ENCODE data around the gene USP33. TPM values are rescaled to one million over a fixed set of nuclear protein-coding genes. Genes with fewer than 3 reads are reported as not detected.
A peak's percentile ranks its signal among the peaks of the same experiment; 100 is the strongest.
"Not testable (repeated sequence)": the region's sequence is repeated elsewhere in the genome, so short reads cannot be mapped to it uniquely, and the experiment has no call there.

Gene USP33
- total RNA-seq = 97.9 TPM
- long read RNA-seq, partial matches to known transcripts = 67 of 108 reads
- long read RNA-seq, other reads (novel, unspliced or antisense) = 39 of 108 reads

DNA sequence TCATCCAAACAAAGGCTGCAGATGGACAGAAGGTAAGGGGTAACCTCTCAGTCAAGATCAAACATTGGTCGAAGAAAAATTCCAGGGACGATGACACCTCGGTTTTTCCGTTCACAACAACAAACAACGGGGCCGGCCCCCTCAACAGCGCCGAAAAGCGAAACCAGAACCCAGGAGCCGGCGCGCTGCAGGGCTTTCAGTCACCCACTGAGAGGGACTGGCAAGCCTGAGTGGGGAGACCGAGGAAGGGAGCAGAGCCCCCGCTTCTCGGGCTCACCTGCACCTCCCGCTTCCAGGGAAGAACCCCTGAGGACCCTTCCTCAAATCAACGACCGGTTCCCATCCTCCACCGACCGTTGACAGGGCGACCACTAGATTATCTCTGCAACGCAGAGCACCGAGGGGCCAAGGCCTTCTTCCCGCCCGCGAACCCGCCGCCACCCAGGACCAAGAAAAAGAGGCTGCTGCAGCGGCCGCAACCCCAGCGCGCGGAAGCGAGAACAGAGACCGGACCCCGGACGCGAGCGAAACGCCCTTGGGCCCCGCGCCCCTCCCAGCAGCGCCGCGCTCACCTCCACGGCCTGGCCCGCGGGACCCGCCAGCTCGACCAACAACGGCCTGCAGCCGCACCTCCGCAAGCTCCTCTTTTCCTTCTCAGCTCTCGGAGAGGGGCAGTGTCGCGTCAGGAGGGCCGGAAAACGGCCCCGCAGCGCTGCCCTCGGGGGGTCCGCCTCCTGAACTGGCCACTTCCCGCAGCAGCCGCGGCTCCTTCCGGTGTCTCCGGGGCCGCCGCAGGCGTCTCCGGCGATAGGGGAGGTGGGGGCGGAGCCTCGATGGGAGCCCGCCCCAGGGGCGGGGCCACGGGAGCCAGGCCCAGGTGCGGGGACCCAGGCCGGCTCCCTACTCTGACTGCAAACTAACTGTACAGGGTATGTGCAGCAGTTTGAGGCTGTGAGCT lies at the start of gene USP33:
USP33 (minus strand) TSS at position 782 of the 958 bp plus-strand sequence. CDS start 18,155 bp downstream, outside the sequence.
- peak; percentile 96 for DNase-seq (ENCODE audit: low spot score)

- no peak for DNase-seq (ENCODE audit: low spot score)
Measured at GRCh38 chr1:77803371-77803770, 43.7 kb upstream of the USP33 start.

- DNase-seq (ENCODE audit: low spot score) = no peak
Measured at GRCh38 chr1:77802026-77802425, 42.4 kb upstream of the USP33 start.

DNA sequence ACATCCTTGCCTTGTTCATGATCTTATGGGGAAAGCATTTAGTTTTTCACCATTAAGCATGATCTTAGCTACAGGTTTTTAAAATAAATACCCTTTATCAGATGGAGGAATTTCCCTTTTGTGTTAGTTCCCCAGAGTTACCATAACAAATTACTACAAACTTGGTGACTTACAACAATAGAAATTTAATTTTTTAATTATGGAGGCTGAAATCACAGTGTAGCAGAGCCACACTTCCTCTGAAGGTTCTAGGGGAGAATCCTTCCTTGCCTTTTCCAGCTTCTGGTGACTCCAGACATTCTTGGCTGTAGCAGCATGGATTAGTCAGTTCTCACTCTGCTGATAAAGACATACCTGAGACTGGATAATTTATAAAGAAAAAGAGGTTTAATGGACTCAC lies 38.3 kb upstream of the USP33 start:
- no peak for DNase-seq (ENCODE audit: low spot score)

- no peak for DNase-seq (ENCODE audit: low spot score)
Measured at GRCh38 chr1:77796695-77797405, 37.2 kb upstream of the USP33 start.

- no peak for DNase-seq (ENCODE audit: low spot score)
Measured at GRCh38 chr1:77794550-77794949, 34.9 kb upstream of the USP33 start.

GRCh38 chr1:77786093-77786741 lies 26.6 kb upstream of the USP33 start:
- DNase-seq (ENCODE audit: low spot score) = not testable (repeated sequence)

- no peak for DNase-seq (ENCODE audit: low spot score)
Measured at GRCh38 chr1:77783141-77783540, 23.5 kb upstream of the USP33 start.

GRCh38 chr1:77781683-77782082 lies 22.0 kb upstream of the USP33 start:
- DNase-seq (ENCODE audit: low spot score) = no peak

GRCh38 chr1:77779529-77780281 lies 20.1 kb upstream of the USP33 start, which contains the start of gene MIGA1:
Gene MIGA1 (plus strand): TSS chr1:77779649. CDS start chr1:77783253, 3,604 bp downstream.
- no peak for DNase-seq (ENCODE audit: low spot score)

DNA sequence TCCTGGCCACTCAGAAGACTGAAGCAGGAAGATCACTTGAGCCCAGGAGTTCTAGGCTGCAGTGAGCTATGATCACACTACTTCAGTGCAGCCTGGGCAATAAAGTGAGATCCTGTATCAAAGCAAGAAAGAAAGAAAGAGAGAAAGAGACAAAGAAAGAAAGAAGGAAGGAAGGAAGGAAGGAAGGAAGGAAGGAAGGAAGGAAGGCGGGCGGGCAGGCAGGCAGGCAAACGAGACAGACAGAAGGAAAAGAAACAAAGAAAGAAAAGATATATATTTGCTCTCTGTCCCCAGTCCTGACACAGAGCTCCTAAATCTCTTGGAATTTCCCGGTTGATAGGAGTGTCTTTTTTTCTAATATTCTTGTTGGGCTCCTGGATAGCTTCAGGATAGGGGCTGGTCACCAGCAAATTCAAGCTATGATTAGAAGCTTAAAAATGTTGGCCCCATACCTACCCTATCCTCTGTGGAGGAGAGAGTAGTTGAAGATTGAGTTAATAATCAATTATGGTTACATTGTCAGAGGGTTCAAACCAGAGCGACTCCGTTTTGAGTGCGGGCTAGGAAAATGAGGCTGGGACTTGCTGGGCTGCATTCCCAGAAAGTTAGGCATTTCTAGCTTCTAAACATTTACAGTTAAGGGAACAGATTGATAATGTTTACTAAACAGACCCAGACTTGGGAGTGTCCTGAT lies 16.5 kb upstream of the USP33 start:
- DNase-seq (ENCODE audit: low spot score) = no peak

GRCh38 chr1:77768006-77768405 lies 8.4 kb upstream of the USP33 start:
- no peak for DNase-seq (ENCODE audit: low spot score)

GRCh38 chr1:77762072-77762476 lies 2.4 kb upstream of the USP33 start:
- no peak for DNase-seq (ENCODE audit: low spot score)

DNA sequence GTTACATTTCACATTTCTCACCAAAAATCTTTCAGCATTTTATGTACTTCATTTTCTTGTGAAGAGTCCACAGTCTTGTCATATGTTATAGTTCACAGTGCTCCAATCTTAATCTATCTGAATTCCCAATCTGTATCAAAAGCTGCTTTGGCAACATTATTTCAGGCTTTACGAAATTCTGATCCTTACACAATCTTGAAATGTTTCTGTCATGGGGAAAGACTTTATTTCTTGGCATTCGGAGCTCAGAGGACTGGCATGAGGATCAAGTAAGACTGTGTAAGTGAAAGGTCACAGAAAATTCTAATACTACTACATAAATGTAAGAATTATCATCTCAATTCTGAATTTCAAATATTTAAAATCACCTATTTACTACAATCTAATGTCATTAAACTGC lies 2.0 kb downstream of the USP33 start:
- DNase-seq (ENCODE audit: low spot score) = no peak

GRCh38 chr1:77757066-77757584 lies 2.5 kb downstream of the USP33 start:
- no peak for DNase-seq (ENCODE audit: low spot score)

DNA sequence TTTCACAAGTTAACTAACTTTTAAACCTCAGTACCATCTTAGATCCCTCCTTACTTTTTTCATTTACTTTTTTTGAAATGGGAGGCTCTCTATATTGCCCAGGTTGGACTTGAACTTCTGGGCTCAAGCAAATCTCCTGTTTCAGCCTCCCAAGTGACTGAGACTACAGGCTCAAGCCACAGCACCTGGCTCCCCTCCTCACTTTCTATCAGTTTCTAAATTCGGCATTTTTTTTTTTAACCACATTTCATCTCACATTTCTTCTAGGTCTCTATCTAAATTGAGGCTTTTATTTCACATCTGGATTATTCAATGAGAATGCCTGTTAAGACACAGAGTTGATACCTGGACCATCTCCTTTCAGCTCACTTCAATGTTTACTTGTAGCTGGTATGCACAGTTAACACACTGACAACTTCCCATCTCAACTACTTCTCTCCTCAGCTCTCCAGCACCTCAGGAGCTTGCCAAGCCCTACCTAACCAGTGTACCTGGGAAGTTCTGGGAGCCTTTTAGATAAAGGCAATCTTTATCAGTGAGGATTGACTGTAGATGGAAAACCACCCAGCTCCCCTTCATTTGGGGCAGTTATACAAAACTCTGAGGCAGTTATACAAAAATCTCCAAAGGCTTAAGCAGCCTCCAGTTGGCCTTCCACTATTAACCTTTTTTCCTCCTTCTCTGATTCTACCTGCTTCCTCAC lies 3.4 kb downstream of the USP33 start:
- DNase-seq (ENCODE audit: low spot score) = no peak

DNA sequence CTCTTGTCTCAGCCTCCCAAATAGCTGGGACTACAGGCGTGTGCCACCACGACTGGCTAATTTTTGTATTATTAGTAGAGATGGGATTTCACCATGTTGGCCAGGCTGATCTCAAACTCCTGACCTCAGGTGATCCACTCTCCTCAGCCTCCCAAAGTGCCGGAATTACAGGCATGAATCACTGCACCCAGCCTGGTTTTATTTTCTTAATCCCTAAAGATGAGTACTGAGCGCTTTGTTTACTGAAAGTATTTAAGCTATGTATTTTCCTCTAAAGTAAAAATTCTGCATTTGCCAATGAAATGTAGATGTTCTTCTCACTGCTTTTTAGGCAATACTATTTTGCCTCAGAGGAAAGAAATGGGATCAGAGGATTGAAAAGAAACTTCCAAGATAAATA lies 10.2 kb downstream of the USP33 start:
- DNase-seq (ENCODE audit: low spot score) = not testable (repeated sequence)

GRCh38 chr1:77744576-77744975 lies 15.1 kb downstream of the USP33 start:
- no peak for DNase-seq (ENCODE audit: low spot score)

DNA sequence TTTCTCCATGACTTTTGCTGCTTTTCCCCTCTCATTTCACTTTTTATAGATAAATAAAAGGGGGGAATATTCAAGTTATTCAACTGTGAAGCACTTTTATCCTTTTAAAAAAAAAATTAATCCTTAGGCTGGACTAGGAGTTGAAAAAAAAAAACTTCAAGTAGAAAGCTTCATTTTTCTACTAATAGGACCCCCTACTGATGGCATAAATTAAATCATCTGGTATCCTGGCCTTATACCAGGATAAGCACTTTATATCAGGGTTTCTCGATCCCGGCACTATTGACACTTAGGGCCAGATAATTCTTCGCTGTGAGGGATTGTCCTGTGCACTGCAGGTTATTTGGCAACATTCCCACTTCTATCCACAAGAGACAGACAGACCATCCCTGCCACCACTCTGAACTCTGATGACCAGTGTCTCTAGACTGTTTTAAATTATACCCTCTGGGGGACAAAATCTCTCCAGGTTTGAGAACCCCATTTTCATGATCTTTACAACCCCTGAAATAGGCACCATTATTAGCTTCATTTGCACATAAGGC lies 17.6 kb downstream of the USP33 start:
- DNase-seq (ENCODE audit: low spot score) = no peak

Data from mesenteric fat pad (tissue), 1 donor.